ENCODE results near the gene XYLB.

DNA sequence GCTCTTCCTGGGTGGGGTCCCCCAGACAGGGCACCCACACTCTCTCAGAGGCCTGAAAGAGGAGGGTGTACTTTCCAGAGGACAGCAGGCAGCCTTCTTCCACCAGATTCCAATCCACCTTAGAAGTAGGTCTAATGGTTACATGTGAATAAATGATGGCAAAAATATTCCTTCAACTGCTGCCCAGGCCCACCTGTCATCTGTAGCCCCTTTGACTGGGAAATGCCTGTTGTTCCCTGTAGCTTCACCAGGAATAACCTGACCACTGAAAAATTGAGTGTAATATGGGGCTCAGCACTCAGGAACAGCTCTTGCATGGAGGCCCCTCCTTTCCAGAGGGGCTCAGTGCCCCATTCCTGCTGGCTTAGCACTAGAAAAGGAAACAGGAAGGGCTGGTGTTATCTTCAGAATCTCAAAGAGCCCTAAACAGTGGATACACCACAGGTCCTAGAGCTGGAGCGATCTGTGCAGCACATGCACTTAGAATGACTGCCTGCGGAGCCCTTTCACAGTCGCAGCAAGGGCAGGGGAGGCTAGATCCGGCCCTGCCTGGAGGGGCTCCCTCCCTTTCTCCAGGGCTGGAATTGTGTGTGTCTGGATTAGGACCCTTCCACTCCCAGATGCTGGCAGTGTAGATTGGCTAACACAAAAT, 32.3 kb upstream of the XYLB start:
- TF ChIP-seq, protein P1, sequence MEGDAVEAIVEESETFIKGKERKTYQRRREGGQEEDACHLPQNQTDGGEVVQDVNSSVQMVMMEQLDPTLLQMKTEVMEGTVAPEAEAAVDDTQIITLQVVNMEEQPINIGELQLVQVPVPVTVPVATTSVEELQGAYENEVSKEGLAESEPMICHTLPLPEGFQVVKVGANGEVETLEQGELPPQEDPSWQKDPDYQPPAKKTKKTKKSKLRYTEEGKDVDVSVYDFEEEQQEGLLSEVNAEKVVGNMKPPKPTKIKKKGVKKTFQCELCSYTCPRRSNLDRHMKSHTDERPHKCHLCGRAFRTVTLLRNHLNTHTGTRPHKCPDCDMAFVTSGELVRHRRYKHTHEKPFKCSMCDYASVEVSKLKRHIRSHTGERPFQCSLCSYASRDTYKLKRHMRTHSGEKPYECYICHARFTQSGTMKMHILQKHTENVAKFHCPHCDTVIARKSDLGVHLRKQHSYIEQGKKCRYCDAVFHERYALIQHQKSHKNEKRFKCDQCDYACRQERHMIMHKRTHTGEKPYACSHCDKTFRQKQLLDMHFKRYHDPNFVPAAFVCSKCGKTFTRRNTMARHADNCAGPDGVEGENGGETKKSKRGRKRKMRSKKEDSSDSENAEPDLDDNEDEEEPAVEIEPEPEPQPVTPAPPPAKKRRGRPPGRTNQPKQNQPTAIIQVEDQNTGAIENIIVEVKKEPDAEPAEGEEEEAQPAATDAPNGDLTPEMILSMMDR (IDR thresholded peaks at IDR 0.05 in 2 of 3, conservative IDR thresholded peaks at IDR 0.05 in 1 of 3; ENCODE audit: borderline replicate concordance in 1 of 3, insufficient read depth in 1 of 3, low read depth in 2 of 3, low read length in 2 of 3): no peak
- TF ChIP-seq EZH2 (IDR thresholded peaks at IDR 0.05) (no peak), SP1 (IDR thresholded peaks at IDR 0.05; ENCODE audit: low read depth) (no peak), CEBPB (IDR thresholded peaks at IDR 0.05; ENCODE audit: low read depth) (no peak), TCF7L2 (IDR thresholded peaks at IDR 0.05; ENCODE audit: borderline replicate concordance, extremely low read depth, insufficient read depth, insufficient read length) (no peak)
- TF ChIP-seq, protein P2, sequence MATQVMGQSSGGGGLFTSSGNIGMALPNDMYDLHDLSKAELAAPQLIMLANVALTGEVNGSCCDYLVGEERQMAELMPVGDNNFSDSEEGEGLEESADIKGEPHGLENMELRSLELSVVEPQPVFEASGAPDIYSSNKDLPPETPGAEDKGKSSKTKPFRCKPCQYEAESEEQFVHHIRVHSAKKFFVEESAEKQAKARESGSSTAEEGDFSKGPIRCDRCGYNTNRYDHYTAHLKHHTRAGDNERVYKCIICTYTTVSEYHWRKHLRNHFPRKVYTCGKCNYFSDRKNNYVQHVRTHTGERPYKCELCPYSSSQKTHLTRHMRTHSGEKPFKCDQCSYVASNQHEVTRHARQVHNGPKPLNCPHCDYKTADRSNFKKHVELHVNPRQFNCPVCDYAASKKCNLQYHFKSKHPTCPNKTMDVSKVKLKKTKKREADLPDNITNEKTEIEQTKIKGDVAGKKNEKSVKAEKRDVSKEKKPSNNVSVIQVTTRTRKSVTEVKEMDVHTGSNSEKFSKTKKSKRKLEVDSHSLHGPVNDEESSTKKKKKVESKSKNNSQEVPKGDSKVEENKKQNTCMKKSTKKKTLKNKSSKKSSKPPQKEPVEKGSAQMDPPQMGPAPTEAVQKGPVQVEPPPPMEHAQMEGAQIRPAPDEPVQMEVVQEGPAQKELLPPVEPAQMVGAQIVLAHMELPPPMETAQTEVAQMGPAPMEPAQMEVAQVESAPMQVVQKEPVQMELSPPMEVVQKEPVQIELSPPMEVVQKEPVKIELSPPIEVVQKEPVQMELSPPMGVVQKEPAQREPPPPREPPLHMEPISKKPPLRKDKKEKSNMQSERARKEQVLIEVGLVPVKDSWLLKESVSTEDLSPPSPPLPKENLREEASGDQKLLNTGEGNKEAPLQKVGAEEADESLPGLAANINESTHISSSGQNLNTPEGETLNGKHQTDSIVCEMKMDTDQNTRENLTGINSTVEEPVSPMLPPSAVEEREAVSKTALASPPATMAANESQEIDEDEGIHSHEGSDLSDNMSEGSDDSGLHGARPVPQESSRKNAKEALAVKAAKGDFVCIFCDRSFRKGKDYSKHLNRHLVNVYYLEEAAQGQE (IDR thresholded peaks at IDR 0.05; ENCODE audit: low read depth): no peak
